ELR (cell line): ENCODE data around the gene LIM2.
A peak's percentile ranks its signal among the peaks of the same experiment; 100 is the strongest.
"Not testable (repeated sequence)": the region's sequence is repeated elsewhere in the genome, so short reads cannot be mapped to it uniquely, and the experiment has no call there.

ENCODE experiments used
- DNase-seq: peaks from one replicate; pipeline ENCODE4 v3.0.0-alpha.2; 2015; ENCODE audit warnings: low read depth

LIM2 gene

GRCh38 chr19:51387924-51388389, at the start of gene LIM2:
LIM2 (minus strand) TSS chr19:51387974; CDS start chr19:51387443, 531 bp downstream.
- DNase-seq: no peak

- DNase-seq: no peak
These were observed 46.7 kb upstream of the LIM2 start for GRCh38 chr19:51434456-51434855.

DNA sequence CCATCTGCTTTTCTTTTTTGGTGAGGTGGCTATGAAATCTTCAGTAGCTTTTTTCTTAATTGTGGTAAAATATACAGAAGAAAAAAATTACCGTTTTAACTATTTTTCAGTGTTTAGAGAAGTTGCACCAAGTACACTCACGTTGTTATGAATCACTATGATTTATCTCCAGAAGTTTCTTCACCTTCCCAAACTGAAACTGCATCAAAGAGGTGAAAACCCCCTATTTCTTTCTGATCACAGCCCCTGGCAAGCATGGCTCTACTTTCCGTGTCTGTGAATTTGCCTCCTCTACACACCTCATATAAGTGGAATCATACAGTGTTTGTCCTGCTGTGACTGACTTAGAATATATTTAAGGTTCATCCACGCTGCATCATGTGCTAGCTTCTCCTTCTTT, 45.3 kb upstream of the LIM2 start:
- DNase-seq: no peak

GRCh38 chr19:51431124-51431523, 43.4 kb upstream of the LIM2 start:
- DNase-seq: no peak

DNA sequence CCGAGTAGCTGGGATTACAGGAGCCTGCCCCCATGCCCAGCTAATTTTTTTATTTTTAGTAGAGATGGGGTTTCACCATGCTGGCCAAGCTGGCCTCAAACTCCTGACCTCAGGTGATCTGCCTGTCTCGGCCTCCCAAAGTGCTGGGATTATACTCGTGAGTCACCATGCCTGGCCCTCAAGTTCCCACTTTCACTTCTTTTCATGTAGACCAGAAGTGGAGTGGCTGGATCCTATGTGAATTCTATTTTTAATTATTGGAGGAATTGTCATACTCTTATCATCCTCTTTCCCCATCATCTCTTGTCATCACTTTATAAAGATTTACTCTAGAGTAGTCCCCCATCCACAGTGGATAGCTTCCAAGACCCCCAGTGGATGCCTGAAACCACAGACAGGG, 42.4 kb upstream of the LIM2 start:
- no peak for DNase-seq

- no peak for DNase-seq
These were observed 39.4 kb upstream of the LIM2 start for GRCh38 chr19:51427201-51427600.

- peak; percentile 83 for DNase-seq
These were observed 34.3 kb upstream of the LIM2 start for GRCh38 chr19:51422053-51422448.

GRCh38 chr19:51421229-51422052, 33.7 kb upstream of the LIM2 start:
- no peak for DNase-seq

GRCh38 chr19:51420511-51420910, 32.7 kb upstream of the LIM2 start:
- not testable (repeated sequence) for DNase-seq

GRCh38 chr19:51418707-51419106, 30.9 kb upstream of the LIM2 start:
- DNase-seq: no peak

- DNase-seq: no peak
These were observed 30.0 kb upstream of the LIM2 start for GRCh38 chr19:51417810-51418157.

- DNase-seq: peak; percentile 36
These were observed 29.5 kb upstream of the LIM2 start, which contains the start of gene SIGLEC10 for GRCh38 chr19:51417107-51417809. SIGLEC10 (minus strand) TSS chr19:51417642; CDS start chr19:51417581, 61 bp downstream.

- DNase-seq: not testable (repeated sequence)
These were observed 28.6 kb upstream of the LIM2 start for GRCh38 chr19:51416422-51416821.

DNA sequence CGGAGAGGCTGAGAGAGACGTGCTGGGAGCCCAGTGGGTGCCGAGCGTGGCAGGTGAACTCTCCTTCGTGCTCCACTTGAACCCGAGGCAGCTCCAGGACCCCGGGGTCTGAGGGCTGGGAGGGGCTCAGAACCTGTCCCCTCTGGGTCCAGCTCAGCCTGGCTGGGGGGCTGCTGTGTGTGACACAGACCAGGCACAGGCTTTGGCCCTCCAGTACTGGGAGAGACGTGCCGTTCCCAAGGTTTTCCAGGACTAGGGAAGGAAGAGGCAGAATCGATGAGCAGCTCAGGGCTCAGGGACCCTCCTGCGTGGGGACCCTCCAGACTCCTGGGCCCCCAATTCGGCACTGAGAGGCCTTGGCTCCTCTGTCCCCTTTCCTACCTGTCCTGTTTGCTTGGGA, 27.4 kb upstream of the LIM2 start:
- DNase-seq: no peak

DNA sequence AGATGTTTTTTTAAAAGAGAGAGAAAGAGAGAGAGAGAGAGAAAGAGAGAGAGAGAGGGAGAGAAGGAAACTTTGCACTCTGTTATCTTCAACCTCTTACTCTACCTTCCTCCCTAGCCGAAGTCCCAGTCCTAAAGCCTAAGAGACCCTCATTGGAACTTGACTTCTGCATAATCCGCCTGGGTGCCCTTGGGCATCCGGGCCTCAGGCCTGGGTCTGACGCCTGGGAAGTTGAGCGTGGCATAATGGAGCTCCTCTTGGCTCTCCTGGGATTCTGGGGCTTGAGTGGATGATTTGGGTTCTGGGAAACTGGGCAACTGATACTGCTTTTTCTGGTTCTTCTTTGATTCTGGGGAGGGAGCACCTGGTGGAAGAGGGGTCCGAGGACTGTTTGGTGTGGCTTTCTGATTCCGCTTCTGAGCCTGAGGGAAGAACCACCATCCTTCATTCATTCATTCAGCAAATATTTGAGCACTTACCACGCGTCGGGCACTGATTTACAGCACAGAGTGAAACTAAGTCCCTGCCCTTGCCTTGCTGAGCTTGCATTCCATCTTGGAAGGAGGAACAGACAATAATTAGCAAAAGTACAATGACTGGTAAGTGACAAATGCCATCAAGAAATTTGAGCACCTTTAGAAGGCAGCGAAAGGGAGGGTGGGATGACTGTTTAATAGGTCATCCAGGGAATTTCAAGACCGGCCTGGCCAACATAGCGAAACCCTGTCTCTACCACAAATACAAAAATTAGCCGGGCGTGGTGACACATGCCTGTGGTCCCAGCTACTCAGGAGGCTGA, 23.4 kb upstream of the LIM2 start:
- DNase-seq: no peak

DNA sequence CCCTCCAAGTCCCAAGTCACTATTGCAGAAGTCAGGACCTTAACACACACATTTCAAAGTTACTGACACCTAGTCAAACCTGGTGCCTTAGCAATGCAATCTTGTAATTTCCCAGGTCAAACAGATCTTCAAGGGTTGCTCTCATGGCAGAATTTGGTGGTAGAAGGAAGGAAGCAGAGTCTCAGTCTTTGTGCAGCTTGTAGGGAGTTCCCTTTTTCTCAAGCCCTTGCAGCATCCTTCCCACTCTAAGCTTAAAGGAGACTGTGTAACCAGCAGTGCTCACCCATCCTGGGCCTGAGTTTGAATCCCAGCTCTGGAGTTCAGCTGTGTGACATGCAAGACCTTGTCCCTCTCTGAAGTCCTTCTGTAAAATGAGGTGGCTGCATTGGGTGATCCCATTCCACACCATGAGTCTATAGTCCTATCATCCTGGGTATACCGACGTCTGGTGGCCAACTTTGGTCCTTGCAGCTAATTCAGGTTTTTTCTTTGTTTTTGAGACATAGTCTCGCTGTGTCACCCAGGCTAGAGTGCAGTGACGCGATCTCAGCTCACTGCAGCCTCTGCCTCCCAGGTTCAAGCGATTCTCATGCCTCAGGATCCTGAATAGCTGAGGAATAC, 19.8 kb upstream of the LIM2 start:
- DNase-seq: peak; percentile 65

DNA sequence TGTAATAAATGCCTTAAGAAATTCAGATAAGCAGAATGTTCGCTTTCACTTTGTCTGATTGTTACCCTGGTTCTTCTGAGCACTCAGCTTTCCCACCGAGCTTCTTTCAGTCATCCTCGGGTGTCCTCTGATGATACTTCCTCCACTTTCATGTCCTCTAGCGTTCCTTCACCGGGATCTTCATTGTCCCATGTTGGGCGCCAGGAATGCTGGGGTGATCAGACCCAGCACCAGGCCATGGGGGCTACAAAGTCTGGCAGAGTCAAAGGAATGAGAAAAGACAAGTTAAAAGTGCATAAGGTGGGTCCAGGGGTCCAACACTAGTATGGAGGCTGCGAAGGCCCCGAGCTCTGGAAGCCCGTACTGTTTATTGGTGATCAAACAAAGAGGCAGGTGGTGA, 14.3 kb upstream of the LIM2 start:
- no peak for DNase-seq

DNA sequence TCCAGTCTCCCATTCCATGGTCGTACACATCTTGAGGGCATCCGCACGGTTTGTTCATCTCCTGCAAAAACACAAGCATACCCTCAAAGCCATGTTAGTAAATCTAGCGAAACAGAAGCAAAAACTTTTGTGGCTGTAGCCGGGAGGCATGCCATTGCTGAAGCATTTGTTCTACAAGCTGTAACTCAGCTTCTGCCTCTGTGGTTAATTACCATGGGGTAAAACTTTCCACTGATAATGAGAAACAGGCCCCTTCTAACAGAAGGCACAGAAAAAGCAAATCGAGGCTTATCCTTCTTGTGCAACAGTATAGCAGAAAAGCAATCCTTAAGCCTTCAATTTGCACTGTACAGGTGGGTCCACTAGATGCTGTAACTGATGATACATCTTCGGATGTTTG, 12.2 kb upstream of the LIM2 start:
- not testable (repeated sequence) for DNase-seq

- DNase-seq: no peak
These were observed 11.5 kb upstream of the LIM2 start for GRCh38 chr19:51399231-51399630.

DNA sequence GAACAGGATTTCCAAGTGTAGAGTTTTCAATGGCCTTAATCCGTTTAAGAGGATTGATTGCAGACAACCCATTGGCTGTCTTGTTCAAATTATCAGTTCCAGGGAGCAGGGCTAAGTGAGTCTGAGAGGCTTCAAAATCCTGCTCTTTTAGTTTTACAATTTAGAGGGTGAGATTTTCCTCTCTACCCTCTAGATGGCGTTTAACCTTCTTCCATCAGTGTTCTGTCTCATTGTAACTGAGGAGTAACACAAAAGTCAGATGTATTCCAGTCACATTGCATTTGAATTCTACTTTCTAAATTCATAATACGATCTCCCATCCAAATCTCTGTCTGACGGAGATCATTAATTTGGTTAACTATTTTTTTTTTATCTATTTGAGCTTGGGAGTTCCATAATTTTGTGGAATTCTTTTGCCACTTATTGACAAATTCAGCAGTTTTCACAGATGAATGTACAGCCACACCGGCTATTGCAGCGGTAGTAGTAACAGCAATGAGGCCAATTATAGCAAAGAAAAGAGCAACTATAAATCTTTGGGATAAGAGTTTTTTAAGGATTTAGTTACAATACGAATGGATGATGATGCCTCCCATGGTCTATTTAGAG, 10.4 kb upstream of the LIM2 start:
- peak; percentile 60 for DNase-seq

GRCh38 chr19:51397453-51397852, 9.7 kb upstream of the LIM2 start:
- DNase-seq: not testable (repeated sequence)

DNA sequence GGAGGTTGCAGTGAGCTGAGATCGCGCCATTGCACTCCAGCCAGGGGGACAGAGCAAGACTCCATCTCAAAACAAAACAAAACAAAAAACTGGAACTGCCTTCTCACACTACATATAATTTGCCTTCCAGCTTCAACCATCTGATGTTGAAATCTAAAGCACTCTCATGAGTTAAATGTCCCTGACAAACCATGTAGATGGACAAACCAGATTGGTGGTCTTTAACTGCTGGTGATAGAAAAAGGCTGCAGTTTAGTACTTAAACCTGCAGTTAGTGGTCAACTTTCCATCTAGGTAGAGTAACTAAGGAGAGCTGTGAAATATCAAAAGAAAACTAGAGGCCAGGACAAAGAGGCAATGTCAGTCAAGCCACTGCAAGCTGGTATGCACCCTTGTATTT, 8.4 kb upstream of the LIM2 start:
- no peak for DNase-seq
